ENCODE measurements around the gene MYH15. TPM values are rescaled to one million over a fixed set of nuclear protein-coding genes. Genes with fewer than 3 reads are reported as not detected.

MYH15 gene
- polyA plus RNA-seq, 1 donor from 2014 or later, result 0.71 TPM

- H3F3A ChIP-seq (ENCODE audit: insufficient read depth, low read length, poor library complexity, severe bottlenecking), result no peaks in the 10 kb centered on the region
- H3K36me3 ChIP-seq (ENCODE audit: insufficient read depth, low read length), result no peaks in the 10 kb centered on the region
- H2AFZ ChIP-seq (ENCODE audit: low read depth, low read length), result no peak overlapping the region
- no peaks in the 10 kb centered on the region for H3K9me3 ChIP-seq (ENCODE audit: low read length)
- TF ChIP-seq TAF1 (IDR thresholded peaks at IDR 0.05; ENCODE audit: low read depth) (no peak), REST (IDR thresholded peaks at IDR 0.05; ENCODE audit: borderline replicate concordance) (no peak), POLR2AphosphoS5 (IDR thresholded peaks at IDR 0.05) (no peak), EP300 (conservative IDR thresholded peaks at IDR 0.05; ENCODE audit: poor library complexity, severe bottlenecking) (no peak), CTCF (IDR thresholded peaks at IDR 0.05; ENCODE audit: poor library complexity, severe bottlenecking) (no peak), RAD21 (conservative IDR thresholded peaks at IDR 0.05) (no peak), SMC3 (conservative IDR thresholded peaks at IDR 0.05; ENCODE audit: poor library complexity) (no peak), MXI1 (conservative IDR thresholded peaks at IDR 0.05; ENCODE audit: poor library complexity, severe bottlenecking) (no peak), EZH2 (IDR thresholded peaks at IDR 0.05; ENCODE audit: borderline replicate concordance, insufficient read depth, low read length, poor library complexity, severe bottlenecking) (no peak)
- no peaks in the 10 kb centered on the region for H4K20me1 ChIP-seq (ENCODE audit: insufficient read depth)
- no peak overlapping the region for H3K27ac ChIP-seq (ENCODE audit: low read length)
- no peak overlapping the region for H3K9ac ChIP-seq (ENCODE audit: low read length)
- no peak overlapping the region for H3K4me3 ChIP-seq (ENCODE audit: low read length)
- H3K4me2 ChIP-seq (ENCODE audit: low read length), result no peak overlapping the region
- no peaks in the 10 kb centered on the region for H3K27me3 ChIP-seq (ENCODE audit: insufficient read depth, low read depth, low read length)
- H3K9me2 ChIP-seq (ENCODE audit: insufficient read depth, low read length), result no peaks in the 10 kb centered on the region
- H3K79me2 ChIP-seq (replicated peaks; ENCODE audit: insufficient read depth, low read length), result no peaks in the 10 kb centered on the region
Measured at GRCh38 chr3:108455212-108455705, 55.1 kb downstream of the MYH15 start.

GRCh38 chr3:108453565-108453964, 56.8 kb downstream of the MYH15 start:
- no peaks in the 10 kb centered on the region for H3F3A ChIP-seq (ENCODE audit: insufficient read depth, low read length, poor library complexity, severe bottlenecking)

More at GRCh38 chr3:108453565-108453964, 56.8 kb downstream of the MYH15 start:
- no peaks in the 10 kb centered on the region for H3K79me2 ChIP-seq (replicated peaks; ENCODE audit: insufficient read depth, low read length)
- no peak overlapping the region for H3K9ac ChIP-seq (ENCODE audit: low read length)
- H3K4me2 ChIP-seq (ENCODE audit: low read length), result no peak overlapping the region
- TF ChIP-seq TAF1 (IDR thresholded peaks at IDR 0.05; ENCODE audit: low read depth), result no peak
- no peak for TF ChIP-seq EZH2 (IDR thresholded peaks at IDR 0.05; ENCODE audit: borderline replicate concordance, insufficient read depth, low read length, poor library complexity, severe bottlenecking)
- TF ChIP-seq POLR2AphosphoS5 (IDR thresholded peaks at IDR 0.05), result no peak
- TF ChIP-seq RAD21 (conservative IDR thresholded peaks at IDR 0.05), result no peak
- TF ChIP-seq REST (IDR thresholded peaks at IDR 0.05; ENCODE audit: borderline replicate concordance), result no peak
- TF ChIP-seq CTCF (IDR thresholded peaks at IDR 0.05; ENCODE audit: poor library complexity, severe bottlenecking), result no peak
- TF ChIP-seq MXI1 (conservative IDR thresholded peaks at IDR 0.05; ENCODE audit: poor library complexity, severe bottlenecking), result no peak
- no peak for TF ChIP-seq EP300 (conservative IDR thresholded peaks at IDR 0.05; ENCODE audit: poor library complexity, severe bottlenecking)
- no peak for TF ChIP-seq SMC3 (conservative IDR thresholded peaks at IDR 0.05; ENCODE audit: poor library complexity)
- H3K4me3 ChIP-seq (ENCODE audit: low read length), result no peak overlapping the region
- H4K20me1 ChIP-seq (ENCODE audit: insufficient read depth), result no peaks in the 10 kb centered on the region
- H3K9me2 ChIP-seq (ENCODE audit: insufficient read depth, low read length), result no peaks in the 10 kb centered on the region
- no peak overlapping the region for H2AFZ ChIP-seq (ENCODE audit: low read depth, low read length)
- H3K36me3 ChIP-seq (ENCODE audit: insufficient read depth, low read length), result no peaks in the 10 kb centered on the region
- no peaks in the 10 kb centered on the region for H3K9me3 ChIP-seq (ENCODE audit: low read length)
- no peaks in the 10 kb centered on the region for H3K27me3 ChIP-seq (ENCODE audit: insufficient read depth, low read depth, low read length)
- H3K27ac ChIP-seq (ENCODE audit: low read length), result no peak overlapping the region
